ENCODE results near the gene SPSB1.

The SPSB1 gene

GRCh38 chr1:9397997-9398526 is 105.4 kb downstream of the SPSB1 start:
- DNase-seq = peak; percentile 13 to 26

DNA sequence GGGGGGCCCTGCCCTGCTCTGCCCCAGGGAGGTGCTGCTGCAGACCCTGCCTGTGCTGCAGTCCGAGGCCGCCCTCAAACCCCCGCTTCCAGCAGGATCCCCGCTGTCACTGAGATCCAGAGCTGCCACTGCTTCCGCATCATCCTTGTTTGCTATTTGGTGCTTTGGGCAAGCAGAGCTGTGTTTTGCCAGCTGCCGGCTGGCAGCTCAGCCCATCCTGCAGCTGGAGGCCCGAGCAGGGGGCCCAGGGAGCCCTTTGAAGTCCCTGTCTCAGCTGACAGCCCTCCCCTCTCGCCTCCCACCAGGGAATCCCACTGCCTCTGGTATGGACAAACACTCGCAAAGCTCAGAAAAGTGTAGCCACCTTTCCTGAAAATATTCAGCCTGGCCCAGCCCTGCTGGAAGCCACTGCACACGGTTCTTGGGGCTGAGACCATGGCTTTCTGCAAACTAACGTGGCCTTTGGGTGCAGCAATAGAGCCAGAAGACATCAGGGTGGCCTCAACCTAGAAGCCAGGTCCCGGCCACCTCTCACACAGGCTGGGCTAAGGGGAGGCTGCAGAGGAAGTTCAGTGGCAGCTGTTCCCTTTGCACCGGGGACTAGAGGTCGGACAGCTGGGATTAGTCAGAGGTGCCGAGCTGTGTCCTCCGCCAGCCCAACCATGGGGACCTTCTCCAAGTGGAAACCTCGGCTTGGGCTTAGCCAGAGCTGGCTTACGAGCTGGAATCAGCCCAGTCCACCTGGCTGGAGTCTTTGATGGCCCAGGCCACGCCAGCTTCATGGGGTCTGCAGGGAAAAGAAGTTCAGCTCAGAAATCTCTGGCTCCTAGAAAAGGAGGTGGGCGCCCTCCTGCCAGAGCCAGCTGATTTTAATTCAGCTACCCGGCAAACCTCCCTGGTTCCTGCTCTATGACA is 107.1 kb downstream of the SPSB1 start:
- peak; percentile 36 to 39 for DNase-seq

DNA sequence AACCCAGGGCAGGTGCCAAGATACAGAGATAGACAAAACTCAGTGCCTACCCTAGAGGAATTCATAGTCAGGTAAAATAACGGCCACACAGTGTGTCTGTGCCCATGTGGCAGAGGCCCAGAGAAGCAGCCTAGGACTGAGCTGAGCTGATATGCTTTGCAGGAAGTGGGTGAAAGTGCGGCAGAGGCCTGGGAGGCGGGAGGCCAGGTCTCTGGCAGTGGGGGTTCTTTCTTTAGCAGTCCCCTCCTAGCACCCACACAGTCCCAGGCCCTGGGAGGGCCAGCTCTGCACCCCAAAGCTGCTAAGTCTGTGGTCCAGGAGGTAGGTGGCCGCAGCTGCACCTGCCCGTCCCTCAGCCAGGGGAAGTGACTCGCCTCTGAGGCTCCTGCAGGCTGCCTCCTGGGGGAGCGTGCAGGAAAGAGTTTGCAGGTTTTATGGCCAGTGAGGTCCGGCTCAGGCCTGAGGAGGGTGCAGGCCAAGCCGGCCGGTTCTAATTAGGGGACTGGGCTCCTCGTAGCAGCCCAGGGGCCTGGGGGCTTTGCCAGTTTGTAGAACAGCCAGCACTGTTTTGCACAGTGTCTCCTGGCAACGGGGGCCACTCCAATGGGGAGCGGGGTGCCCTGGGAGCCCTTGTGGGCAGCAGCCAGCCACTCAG is 107.9 kb downstream of the SPSB1 start:
- DNase-seq = peak in 1 of 2 experiments; percentile 5

- DNase-seq = no peak
Measured at GRCh38 chr1:9401080-9401453, 108.4 kb downstream of the SPSB1 start.

DNA sequence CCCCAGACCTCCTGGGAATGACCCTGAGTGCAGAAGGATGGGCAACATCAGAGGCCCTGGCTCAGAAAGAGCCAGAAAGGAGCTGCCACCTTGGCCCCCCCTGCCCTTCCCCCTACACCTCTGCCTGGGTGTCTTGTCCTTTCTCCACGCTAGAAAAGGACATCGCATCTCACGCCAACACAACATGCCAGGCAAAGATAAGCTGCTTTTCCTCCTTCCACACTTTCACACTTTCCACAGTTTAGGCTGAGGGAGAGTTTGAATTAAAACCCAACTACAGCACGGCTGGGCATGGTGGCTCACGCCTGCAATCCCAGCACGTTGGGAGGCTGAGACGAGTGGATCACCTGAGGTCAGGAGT is 109.5 kb downstream of the SPSB1 start:
- no peak for DNase-seq

GRCh38 chr1:9402717-9403225 is 110.1 kb downstream of the SPSB1 start:
- DNase-seq = no peak

DNA sequence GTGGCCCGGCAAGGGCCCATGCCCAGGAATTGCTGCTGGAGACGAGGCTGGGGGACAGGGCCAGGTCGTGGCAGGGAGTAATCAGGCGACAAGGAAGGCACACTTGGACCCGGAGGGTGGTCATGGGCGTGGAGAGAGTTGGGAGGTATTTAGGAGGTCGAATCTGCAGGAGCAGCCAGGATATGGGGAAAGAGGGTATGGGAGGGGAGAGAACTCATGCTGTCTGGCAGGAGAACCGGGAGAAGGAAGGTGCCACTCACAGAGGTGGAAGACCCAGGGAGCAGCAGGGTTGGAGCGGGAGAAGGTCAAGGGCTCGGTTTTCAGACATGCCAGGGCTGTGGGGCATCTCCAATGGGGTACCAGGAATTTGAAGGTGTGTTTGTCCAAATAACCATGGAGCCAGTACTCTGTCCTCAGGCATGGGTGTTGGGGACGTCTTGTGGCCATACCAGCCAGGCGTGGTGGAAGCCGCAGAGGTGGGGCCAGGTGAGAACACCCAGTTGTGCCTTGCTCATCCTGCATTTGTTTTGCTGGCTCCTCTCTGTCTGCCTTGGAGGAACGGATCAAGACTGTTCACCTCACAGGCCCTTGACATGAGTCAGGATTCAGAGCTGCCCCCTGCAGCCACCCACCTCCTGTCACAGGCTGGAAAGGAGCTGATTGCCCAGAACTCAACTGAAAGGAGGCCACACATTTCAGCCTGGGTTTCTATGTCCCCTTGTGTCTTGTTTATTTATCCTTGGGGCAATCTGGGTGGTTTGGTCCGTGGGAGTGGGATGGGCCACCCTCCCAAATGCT is 111.6 kb downstream of the SPSB1 start:
- no peak for DNase-seq

DNA sequence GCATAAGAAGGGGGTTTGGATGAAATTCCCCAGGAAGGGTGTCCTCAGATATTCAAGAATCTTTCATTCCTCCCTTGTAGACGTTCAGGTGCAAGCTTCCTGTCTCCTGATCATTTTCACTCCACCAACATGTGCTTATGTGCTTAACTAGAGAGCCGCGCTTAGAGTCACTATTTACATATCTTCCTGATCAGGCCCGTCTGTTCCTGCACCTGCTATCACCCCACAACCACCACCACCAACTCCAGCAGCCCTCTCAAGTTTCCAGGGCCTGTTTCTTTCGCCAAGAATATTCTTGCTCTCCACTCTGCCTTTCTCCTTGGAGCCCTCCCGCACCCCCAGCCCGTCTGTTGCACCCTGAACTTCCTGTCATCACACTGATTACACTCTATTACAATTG is 113.4 kb downstream of the SPSB1 start:
- no peak for DNase-seq

- DNase-seq = no peak
Measured at GRCh38 chr1:9410737-9411297, 118.1 kb downstream of the SPSB1 start.

DNA sequence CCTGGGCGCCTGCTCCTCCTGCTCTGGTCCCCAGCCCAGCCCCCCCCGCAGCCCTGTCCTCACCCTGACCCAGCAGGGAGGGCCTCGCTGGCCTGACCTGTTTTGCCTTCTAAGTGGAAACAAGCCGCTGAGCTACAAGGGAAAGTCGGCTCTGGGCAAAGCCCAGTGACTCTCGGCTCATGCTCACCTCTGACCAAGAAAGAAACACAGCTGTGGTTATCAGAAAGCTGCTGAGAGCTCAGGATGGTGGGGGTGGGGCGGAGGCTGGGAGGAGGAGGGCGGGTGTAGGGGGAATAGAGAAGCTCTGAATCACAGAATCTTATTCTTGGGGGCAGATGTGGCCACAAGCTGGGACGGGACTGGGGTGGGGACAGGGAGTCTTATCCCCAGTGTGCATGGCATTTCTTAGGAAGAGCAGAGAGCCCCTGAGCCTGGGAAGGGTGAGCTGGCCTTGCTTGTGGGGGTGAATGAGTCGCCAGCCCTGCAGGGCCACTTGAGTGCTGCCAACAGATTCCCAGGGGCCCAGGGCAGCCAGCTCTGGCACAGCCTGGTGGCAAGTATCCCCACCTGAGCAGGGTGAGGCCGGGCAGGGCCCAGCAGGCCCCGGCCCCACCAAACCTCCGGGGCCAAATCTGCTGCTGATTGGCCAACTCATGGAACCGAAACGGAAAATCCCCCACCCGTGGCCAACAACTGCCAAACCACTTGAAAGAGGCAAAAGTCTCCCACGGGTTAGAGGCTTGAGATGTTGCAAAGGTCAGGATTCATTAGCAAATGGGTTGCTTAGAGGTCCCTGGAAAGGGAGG is 120.6 kb downstream of the SPSB1 start:
- no peak for DNase-seq

- DNase-seq = no peak
Measured at GRCh38 chr1:9413877-9414213, 121.2 kb downstream of the SPSB1 start.

DNA sequence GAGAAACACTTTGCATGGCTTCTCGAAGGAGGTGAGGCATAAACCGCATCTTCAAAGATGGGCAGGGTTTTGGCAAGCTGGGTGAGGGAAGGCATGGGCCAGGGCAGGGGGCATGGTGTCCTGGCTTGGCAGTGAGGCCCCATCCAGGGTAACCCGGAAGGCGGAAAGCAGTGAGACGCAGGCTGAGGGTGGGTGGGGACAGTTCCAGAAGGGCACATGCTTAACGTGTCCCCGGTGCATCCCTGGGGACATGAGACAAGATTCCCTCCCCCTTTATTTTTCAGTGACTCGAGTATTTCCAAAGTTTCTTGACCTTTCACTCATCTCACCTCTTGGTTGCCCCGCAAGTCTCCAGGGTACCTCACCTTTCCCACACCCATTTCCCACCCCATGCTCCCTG is 123.8 kb downstream of the SPSB1 start:
- no peak for DNase-seq

DNA sequence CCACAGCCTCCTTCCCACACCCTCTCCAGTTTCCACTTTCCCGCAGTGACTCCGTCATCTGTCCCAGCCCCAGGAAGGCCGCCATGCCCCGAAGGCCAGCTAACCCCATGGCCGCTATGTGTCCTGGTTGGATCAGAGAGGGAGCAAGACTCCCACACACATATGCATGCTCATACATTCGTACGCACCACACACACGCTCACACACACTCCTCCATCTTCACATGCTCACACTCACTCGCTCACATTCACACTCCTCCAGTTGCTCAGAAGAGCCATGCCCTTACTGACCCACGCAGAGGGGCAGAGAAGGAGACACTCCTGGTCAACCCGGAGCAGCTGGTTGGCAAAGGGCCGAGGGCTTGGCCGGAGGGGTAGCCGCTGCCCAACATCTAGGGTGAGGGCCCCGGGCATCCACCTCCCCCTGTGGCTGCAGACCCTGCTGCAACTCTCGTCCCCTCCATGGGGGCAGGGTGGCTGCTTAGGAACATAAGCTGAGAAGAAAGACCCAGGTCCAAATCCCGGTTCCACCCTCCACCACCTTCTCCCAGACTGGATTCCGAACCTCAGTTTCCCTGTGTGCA is 124.3 kb downstream of the SPSB1 start:
- DNase-seq = no peak

GRCh38 chr1:9417695-9418094 is 125.0 kb downstream of the SPSB1 start:
- no peak for DNase-seq

- DNase-seq = no peak
Measured at GRCh38 chr1:9418851-9419250, 126.2 kb downstream of the SPSB1 start.

Measured in Kasumi-1 (cell line).